WI38 (cell line): ENCODE measurements around the gene LPGAT1.
A peak's percentile ranks its signal among the peaks of the same experiment; 100 is the strongest.
"Not testable (repeated sequence)": the region's sequence is repeated elsewhere in the genome, so short reads cannot be mapped to it uniquely, and the experiment has no call there.

Experiments used
- H3K4me3 ChIP-seq: 2 replicates; pipeline ENCODE4 v1.5.1; 2011; ENCODE audit warnings: low read depth, mild to moderate bottlenecking, control low read depth, low read length
- TF ChIP-seq, protein P1 (sequence below): IDR thresholded peaks from 2 replicates; pipeline ENCODE4 v1.5.1; 2012; ENCODE audit warnings: low read depth, mild to moderate bottlenecking, control low read depth, low read length

LPGAT1 gene, protein sequence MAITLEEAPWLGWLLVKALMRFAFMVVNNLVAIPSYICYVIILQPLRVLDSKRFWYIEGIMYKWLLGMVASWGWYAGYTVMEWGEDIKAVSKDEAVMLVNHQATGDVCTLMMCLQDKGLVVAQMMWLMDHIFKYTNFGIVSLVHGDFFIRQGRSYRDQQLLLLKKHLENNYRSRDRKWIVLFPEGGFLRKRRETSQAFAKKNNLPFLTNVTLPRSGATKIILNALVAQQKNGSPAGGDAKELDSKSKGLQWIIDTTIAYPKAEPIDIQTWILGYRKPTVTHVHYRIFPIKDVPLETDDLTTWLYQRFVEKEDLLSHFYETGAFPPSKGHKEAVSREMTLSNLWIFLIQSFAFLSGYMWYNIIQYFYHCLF

DNA sequence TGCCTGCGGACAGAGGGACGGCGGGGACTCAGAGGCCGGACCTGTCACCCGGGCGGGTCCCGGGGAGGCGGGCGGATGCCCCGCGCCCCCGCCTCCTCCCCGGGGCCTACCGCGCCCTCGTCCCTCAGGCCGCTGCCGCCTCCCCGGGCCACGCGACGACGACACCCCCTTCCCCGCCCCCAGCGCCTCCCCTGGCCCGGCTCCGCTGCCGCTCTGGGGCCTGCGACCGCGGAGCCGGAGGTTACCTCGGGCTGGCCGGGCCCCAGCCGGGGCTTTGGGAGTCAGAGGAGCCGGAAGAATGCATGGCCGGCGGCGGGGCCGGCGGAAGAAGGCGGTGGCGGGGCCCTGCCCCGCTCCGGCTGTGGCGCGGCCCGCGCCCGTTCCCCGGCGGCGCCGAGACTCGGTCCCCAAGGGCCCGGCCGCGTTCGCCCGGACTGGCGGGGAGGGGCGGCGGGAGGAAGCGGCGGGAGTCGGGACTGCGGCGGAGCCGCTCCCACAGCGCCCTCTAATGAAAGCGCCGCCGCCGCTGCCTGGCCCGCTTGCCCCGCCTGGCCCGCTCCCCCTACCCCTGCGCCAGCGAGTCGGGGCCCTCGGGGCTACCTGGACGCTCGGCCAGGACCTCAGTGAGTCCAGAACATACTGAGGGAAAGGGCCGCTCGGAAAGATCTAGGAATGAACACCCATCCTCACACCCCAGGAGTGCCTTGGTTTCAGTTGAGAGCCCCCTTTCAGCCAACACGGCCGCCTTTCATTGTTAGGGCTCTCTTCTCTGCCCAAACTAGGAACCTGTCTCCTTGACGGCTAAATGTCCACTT lies at the start of gene LPGAT1:
Gene LPGAT1 (minus strand): TSS at position 436 of the 815 bp plus-strand sequence. CDS start 1,467 bp downstream, outside the sequence.
- TF ChIP-seq, protein P1, sequence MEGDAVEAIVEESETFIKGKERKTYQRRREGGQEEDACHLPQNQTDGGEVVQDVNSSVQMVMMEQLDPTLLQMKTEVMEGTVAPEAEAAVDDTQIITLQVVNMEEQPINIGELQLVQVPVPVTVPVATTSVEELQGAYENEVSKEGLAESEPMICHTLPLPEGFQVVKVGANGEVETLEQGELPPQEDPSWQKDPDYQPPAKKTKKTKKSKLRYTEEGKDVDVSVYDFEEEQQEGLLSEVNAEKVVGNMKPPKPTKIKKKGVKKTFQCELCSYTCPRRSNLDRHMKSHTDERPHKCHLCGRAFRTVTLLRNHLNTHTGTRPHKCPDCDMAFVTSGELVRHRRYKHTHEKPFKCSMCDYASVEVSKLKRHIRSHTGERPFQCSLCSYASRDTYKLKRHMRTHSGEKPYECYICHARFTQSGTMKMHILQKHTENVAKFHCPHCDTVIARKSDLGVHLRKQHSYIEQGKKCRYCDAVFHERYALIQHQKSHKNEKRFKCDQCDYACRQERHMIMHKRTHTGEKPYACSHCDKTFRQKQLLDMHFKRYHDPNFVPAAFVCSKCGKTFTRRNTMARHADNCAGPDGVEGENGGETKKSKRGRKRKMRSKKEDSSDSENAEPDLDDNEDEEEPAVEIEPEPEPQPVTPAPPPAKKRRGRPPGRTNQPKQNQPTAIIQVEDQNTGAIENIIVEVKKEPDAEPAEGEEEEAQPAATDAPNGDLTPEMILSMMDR, result peak; percentile 57
- H3K4me3 ChIP-seq, result peak within 1 kb of the TSS; percentile 71

GRCh38 chr1:211879475-211879874 lies 48.9 kb upstream of the LPGAT1 start:
- TF ChIP-seq, protein P1, result no peak

DNA sequence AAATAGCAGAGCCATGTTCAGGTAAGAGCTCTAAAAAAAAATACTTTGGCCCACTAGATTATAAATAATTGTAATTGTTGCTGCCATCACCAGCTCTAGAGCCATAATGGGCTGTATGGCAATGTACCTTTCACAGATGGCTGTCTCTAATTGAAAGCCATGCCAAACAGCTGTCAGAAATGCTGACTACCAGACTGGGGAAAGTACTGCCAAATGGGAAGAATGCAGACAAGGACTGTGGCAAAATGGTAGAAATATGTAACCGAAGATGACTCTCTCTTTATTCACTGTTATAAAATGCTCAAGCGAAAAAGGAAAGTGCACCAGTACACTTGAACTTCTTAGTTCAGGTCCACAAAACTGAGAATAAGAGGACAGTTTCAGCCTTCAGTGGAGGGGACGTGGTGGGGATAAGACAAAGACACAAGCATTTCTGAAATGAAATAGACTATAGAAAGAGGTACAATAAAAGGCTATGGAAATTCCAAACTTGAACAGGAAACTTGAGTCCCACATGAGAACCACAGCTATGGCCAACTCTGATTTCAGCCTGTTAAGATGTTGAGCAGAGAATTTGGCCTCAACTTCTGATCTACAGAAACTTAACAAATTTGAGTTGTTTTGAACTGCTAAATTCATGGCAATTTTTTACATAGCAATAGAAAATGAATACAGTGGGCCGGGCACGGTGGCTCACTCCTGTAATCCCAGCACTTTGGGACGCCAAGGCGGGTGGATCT lies 46.5 kb upstream of the LPGAT1 start:
- no peak overlapping the region for H3K4me3 ChIP-seq
- TF ChIP-seq, protein P1, result no peak

More at GRCh38 chr1:211879475-211879874, 48.9 kb upstream of the LPGAT1 start:
- H3K4me3 ChIP-seq, result no peak overlapping the region

DNA sequence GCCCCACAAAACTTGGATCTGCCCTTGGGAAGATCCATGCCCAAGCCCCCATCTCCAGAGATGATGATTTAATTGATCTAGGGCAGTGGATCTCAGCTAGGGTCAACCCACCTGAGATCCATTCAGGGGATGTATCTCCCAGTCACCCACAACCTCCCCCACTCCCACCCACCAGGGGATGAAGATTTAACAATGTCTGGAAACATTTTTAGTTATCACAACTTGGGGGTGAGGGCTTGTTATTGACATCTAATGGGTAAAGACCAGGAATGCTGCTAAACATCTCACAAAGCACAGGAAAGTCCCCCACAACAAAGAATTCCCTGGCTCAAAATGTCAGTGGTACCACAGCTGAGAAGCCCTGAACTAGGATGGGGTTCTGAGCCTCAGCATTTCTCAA lies 45.0 kb upstream of the LPGAT1 start:
- TF ChIP-seq, protein P1, result no peak
- H3K4me3 ChIP-seq, result no peak overlapping the region

GRCh38 chr1:211874521-211875347 lies 44.2 kb upstream of the LPGAT1 start:
- TF ChIP-seq, protein P1, result no peak
- no peak overlapping the region for H3K4me3 ChIP-seq

DNA sequence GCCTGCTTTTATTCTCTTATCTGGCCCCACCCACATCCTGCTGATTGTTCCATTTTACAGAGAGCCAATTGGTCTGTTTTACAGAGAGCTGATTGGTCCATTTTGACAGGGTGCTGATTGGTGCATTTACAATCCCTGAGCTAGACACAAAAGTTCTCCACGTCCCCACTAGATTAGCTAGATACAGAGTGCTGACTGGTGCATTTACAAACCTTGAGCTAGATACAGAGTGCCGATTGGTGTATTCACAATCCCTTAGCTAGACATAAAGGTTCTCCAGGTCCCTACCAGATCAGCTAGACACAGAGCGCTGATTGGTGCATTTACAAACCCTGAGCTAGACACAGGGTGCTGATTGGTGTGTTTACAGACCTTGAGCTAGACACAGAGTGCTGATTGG lies 43.2 kb upstream of the LPGAT1 start:
- H3K4me3 ChIP-seq, result not testable (repeated sequence)

GRCh38 chr1:211870156-211870555 lies 39.6 kb upstream of the LPGAT1 start:
- TF ChIP-seq, protein P1, result no peak
- no peak overlapping the region for H3K4me3 ChIP-seq
